ENCODE measurements around the gene NCR3LG1. TPM values are rescaled to one million over a fixed set of nuclear protein-coding genes. Genes with fewer than 3 reads are reported as not detected.

Gene NCR3LG1
- total RNA-seq, 2 donors from 2014 or later: 0.70 to 1.4 TPM

- DNase-seq (ENCODE audit: low spot score) (no peak), ATAC-seq (no peak)
- H3K4me1 Mint-ChIP-seq (ENCODE audit: low read depth in 2 of 2): peaks cover 0 to 4% of the 10 kb centered on the region in 2 donors
- H3K36me3 Mint-ChIP-seq: no peaks in the 10 kb centered on the region
- H3K4me3 Mint-ChIP-seq: no peak overlapping the region
- H3K27ac Mint-ChIP-seq: no peak overlapping the region
- H3K9me3 Mint-ChIP-seq: no peaks in the 10 kb centered on the region
- no peaks in the 10 kb centered on the region for H3K27me3 Mint-ChIP-seq
Observed at GRCh38 chr11:17392872-17393271, 41.3 kb downstream of the NCR3LG1 start.

- H3K4me1 Mint-ChIP-seq (ENCODE audit: low read depth in 2 of 2): peaks cover 0 to 4% of the 10 kb centered on the region in 2 donors
- no peak overlapping the region for H3K27ac Mint-ChIP-seq
- no peak overlapping the region for H3K4me3 Mint-ChIP-seq
- no peaks in the 10 kb centered on the region for H3K27me3 Mint-ChIP-seq
- no peaks in the 10 kb centered on the region for H3K9me3 Mint-ChIP-seq
- ATAC-seq (no peak), DNase-seq (ENCODE audit: low spot score) (no peak)
- H3K36me3 Mint-ChIP-seq: no peaks in the 10 kb centered on the region
Observed at GRCh38 chr11:17393472-17393871, 41.9 kb downstream of the NCR3LG1 start.

- Mint-ChIP-seq H3K27ac (no peak overlapping the region), H3K4me3 (no peak overlapping the region), H3K9me3 (no peaks in the 10 kb centered on the region), H3K36me3 (no peaks in the 10 kb centered on the region), H3K4me1 (ENCODE audit: low read depth in 2 of 2) (peaks cover 0 to 3% of the 10 kb centered on the region in 2 donors), H3K27me3 (peaks cover 0 to under 1% of the 10 kb centered on the region in 2 donors)
- DNase-seq (ENCODE audit: low spot score) (no peak), ATAC-seq (no peak)
Observed at GRCh38 chr11:17394743-17395390, 43.3 kb downstream of the NCR3LG1 start.

GRCh38 chr11:17395554-17395961, 44.0 kb downstream of the NCR3LG1 start:
- no peak for DNase-seq (ENCODE audit: low spot score)
- ATAC-seq: no peak
- Mint-ChIP-seq H3K36me3 (no peaks in the 10 kb centered on the region), H3K27ac (no peak overlapping the region), H3K4me3 (no peak overlapping the region), H3K27me3 (peaks cover 0 to 4% of the 10 kb centered on the region in 2 donors), H3K4me1 (ENCODE audit: low read depth in 2 of 2) (no peaks in the 10 kb centered on the region), H3K9me3 (no peaks in the 10 kb centered on the region)

GRCh38 chr11:17395978-17396377, 44.4 kb downstream of the NCR3LG1 start:
- Mint-ChIP-seq H3K27me3 (peaks cover 0 to 4% of the 10 kb centered on the region in 2 donors), H3K27ac (no peak overlapping the region), H3K9me3 (no peaks in the 10 kb centered on the region), H3K4me3 (no peak overlapping the region), H3K36me3 (no peaks in the 10 kb centered on the region), H3K4me1 (ENCODE audit: low read depth in 2 of 2) (no peaks in the 10 kb centered on the region)
- ATAC-seq (no peak), DNase-seq (ENCODE audit: low spot score) (no peak)

- ATAC-seq (no peak), DNase-seq (ENCODE audit: low spot score) (no peak)
- Mint-ChIP-seq H3K9me3 (no peaks in the 10 kb centered on the region), H3K4me1 (ENCODE audit: low read depth in 2 of 2) (no peaks in the 10 kb centered on the region), H3K4me3 (no peak overlapping the region), H3K36me3 (no peaks in the 10 kb centered on the region), H3K27ac (no peak overlapping the region), H3K27me3 (peaks cover 0 to 4% of the 10 kb centered on the region in 2 donors)
Observed at GRCh38 chr11:17396598-17397310, 45.2 kb downstream of the NCR3LG1 start.

- H3K4me3 Mint-ChIP-seq: no peak overlapping the region
- DNase-seq (ENCODE audit: low spot score): no peak
- ATAC-seq: no peak
- H3K27me3 Mint-ChIP-seq: peaks cover 0 to 4% of the 10 kb centered on the region in 2 donors
- no peaks in the 10 kb centered on the region for H3K36me3 Mint-ChIP-seq
- H3K9me3 Mint-ChIP-seq: no peaks in the 10 kb centered on the region
- H3K4me1 Mint-ChIP-seq (ENCODE audit: low read depth in 2 of 2): no peaks in the 10 kb centered on the region
- H3K27ac Mint-ChIP-seq: no peak overlapping the region
Observed at GRCh38 chr11:17397311-17398002, 45.9 kb downstream of the NCR3LG1 start.

- H3K4me3 Mint-ChIP-seq: no peak overlapping the region
- H3K27ac Mint-ChIP-seq: no peak overlapping the region
- ATAC-seq (no peak), DNase-seq (ENCODE audit: low spot score) (no peak)
- H3K4me1 Mint-ChIP-seq (ENCODE audit: low read depth in 2 of 2): no peaks in the 10 kb centered on the region
- H3K9me3 Mint-ChIP-seq: no peaks in the 10 kb centered on the region
- H3K36me3 Mint-ChIP-seq: no peaks in the 10 kb centered on the region
- peaks cover 0 to 4% of the 10 kb centered on the region in 2 donors for H3K27me3 Mint-ChIP-seq
Observed at GRCh38 chr11:17399236-17399635, 47.6 kb downstream of the NCR3LG1 start.

GRCh38 chr11:17400048-17400775, 48.6 kb downstream of the NCR3LG1 start:
- Mint-ChIP-seq H3K4me1 (ENCODE audit: low read depth in 2 of 2) (no peaks in the 10 kb centered on the region), H3K27me3 (peaks cover 0 to 4% of the 10 kb centered on the region in 2 donors), H3K36me3 (no peaks in the 10 kb centered on the region), H3K9me3 (no peaks in the 10 kb centered on the region), H3K27ac (no peak overlapping the region), H3K4me3 (no peak overlapping the region)
- ATAC-seq (no peak), DNase-seq (ENCODE audit: low spot score) (no peak)

GRCh38 chr11:17401316-17401715, 49.7 kb downstream of the NCR3LG1 start:
- no peaks in the 10 kb centered on the region for H3K36me3 Mint-ChIP-seq
- H3K4me1 Mint-ChIP-seq (ENCODE audit: low read depth in 2 of 2): no peaks in the 10 kb centered on the region
- ATAC-seq (no peak), DNase-seq (ENCODE audit: low spot score) (no peak)
- H3K27ac Mint-ChIP-seq: no peak overlapping the region
- no peak overlapping the region for H3K4me3 Mint-ChIP-seq
- H3K9me3 Mint-ChIP-seq: no peaks in the 10 kb centered on the region
- peaks cover 0 to 4% of the 10 kb centered on the region in 2 donors for H3K27me3 Mint-ChIP-seq

GRCh38 chr11:17401841-17402240, 50.2 kb downstream of the NCR3LG1 start:
- DNase-seq (ENCODE audit: low spot score) (no peak), ATAC-seq (no peak)
- Mint-ChIP-seq H3K4me1 (ENCODE audit: low read depth in 2 of 2) (no peaks in the 10 kb centered on the region), H3K4me3 (no peak overlapping the region), H3K9me3 (no peaks in the 10 kb centered on the region), H3K27me3 (peaks cover 0 to 4% of the 10 kb centered on the region in 2 donors), H3K36me3 (no peaks in the 10 kb centered on the region), H3K27ac (no peak overlapping the region)

GRCh38 chr11:17402486-17402885, 50.9 kb downstream of the NCR3LG1 start:
- no peaks in the 10 kb centered on the region for H3K4me1 Mint-ChIP-seq (ENCODE audit: low read depth in 2 of 2)
- no peak overlapping the region for H3K4me3 Mint-ChIP-seq
- no peaks in the 10 kb centered on the region for H3K36me3 Mint-ChIP-seq
- H3K9me3 Mint-ChIP-seq: no peaks in the 10 kb centered on the region
- DNase-seq (ENCODE audit: low spot score): no peak
- H3K27ac Mint-ChIP-seq: no peak overlapping the region
- peaks cover 0 to 4% of the 10 kb centered on the region in 2 donors for H3K27me3 Mint-ChIP-seq
- no peak for ATAC-seq

- no peak overlapping the region for H3K4me3 Mint-ChIP-seq
- ATAC-seq (no peak), DNase-seq (ENCODE audit: low spot score) (no peak)
- H3K9me3 Mint-ChIP-seq: no peaks in the 10 kb centered on the region
- peaks cover 0 to 4% of the 10 kb centered on the region in 2 donors for H3K27me3 Mint-ChIP-seq
- H3K36me3 Mint-ChIP-seq: no peaks in the 10 kb centered on the region
- no peaks in the 10 kb centered on the region for H3K4me1 Mint-ChIP-seq (ENCODE audit: low read depth in 2 of 2)
- no peak overlapping the region for H3K27ac Mint-ChIP-seq
Observed at GRCh38 chr11:17403980-17404759, 52.6 kb downstream of the NCR3LG1 start.

Measured in natural killer cell treated with Interleukin-12 subunit alpha and Interleukin-12 subunit beta and Interleukin-15 and Interleukin-18, amount 100 ng/mL, for 72 hours (primary cell).